ENCODE data around the gene NIPAL4. TPM values are rescaled to one million over a fixed set of nuclear protein-coding genes. Genes with fewer than 3 reads are reported as not detected.

NIPAL4 gene
- total RNA-seq, 1 experiment from 2014 or later, result not detected

GRCh38 chr5:157516626-157517325, 56.8 kb downstream of the NIPAL4 start:
- H3K4me1 ChIP-seq (ENCODE audit: insufficient read depth, low read length), result no peaks in the 10 kb centered on the region
- no peak overlapping the region for H2BK15ac ChIP-seq (ENCODE audit: low read depth, low read length)
- no CpG with 5 or more reads among the region's 5 CpGs for WGBS (ENCODE audit: extremely low coverage, insufficient read length, low lambda C conversion rate)
- no peak overlapping the region for H3K56ac ChIP-seq (ENCODE audit: insufficient read length, low read depth, low read length)
- H3K9ac ChIP-seq (ENCODE audit: extremely low read depth, insufficient read length, low read length), result no peak overlapping the region
- no peak overlapping the region for H3K4me2 ChIP-seq (ENCODE audit: insufficient read depth, insufficient read length, low read length)
- H2AK5ac ChIP-seq (ENCODE audit: insufficient read length, low read length), result no peak overlapping the region
- no peak overlapping the region for H2BK120ac ChIP-seq (ENCODE audit: low read depth, low read length, poor library complexity, severe bottlenecking)
- H3K4me1 Mint-ChIP-seq, result no peaks in the 10 kb centered on the region
- H3K36me3 Mint-ChIP-seq (ENCODE audit: insufficient read depth in 1 of 3, low read depth in 3 of 3), result peaks cover 0 to 6% (median 2%) of the 10 kb centered on the region in 3 experiments; a peak in 5 of 7 replicates
- H3K27me3 Mint-ChIP-seq (ENCODE audit: low read depth), result no peaks in the 10 kb centered on the region
- H3K4me3 Mint-ChIP-seq, result no peak overlapping the region
- H4K20me1 ChIP-seq (ENCODE audit: control insufficient read depth, insufficient read depth, insufficient read length), result no peaks in the 10 kb centered on the region
- H3K27ac Mint-ChIP-seq, result peak overlapping the region in 2 of 3 experiments; percentile 23 to 91; a peak in 3 of 7 replicates
- no peaks in the 10 kb centered on the region for H3K79me2 ChIP-seq (ENCODE audit: insufficient read depth, low read length)
- no peak overlapping the region for H4K91ac ChIP-seq (ENCODE audit: insufficient read length, low read depth, low read length)
- H2BK20ac ChIP-seq (ENCODE audit: low read depth, low read length, poor library complexity, severe bottlenecking), result no peak overlapping the region
- no peaks in the 10 kb centered on the region for H3K27me3 ChIP-seq (ENCODE audit: insufficient read depth, low read length)
- H3K14ac ChIP-seq (ENCODE audit: insufficient read depth, low read length), result no peak overlapping the region
- no peak overlapping the region for H3K4ac ChIP-seq (ENCODE audit: low read depth, low read length)
- TF ChIP-seq CTCF (conservative IDR thresholded peaks at IDR 0.05), result no peak
- DNase-seq, result no peak
- no peak overlapping the region for H4K5ac ChIP-seq (ENCODE audit: insufficient read length, low read depth, low read length)
- no peak overlapping the region for H4K8ac ChIP-seq (replicated peaks; ENCODE audit: insufficient read length, low read depth, low read length)
- no peak overlapping the region for H2BK5ac ChIP-seq (ENCODE audit: insufficient read length, low read length)
- no peak overlapping the region for H2AFZ ChIP-seq (ENCODE audit: low read length)
- H3K9me3 Mint-ChIP-seq, result no peaks in the 10 kb centered on the region
- no peak overlapping the region for H3K23ac ChIP-seq (ENCODE audit: insufficient read length, low read depth, low read length)
- no peaks in the 10 kb centered on the region for H3K79me1 ChIP-seq (ENCODE audit: insufficient read depth, low read depth, low read length, poor library complexity, severe bottlenecking)
- H3K18ac ChIP-seq (ENCODE audit: insufficient read length, low read depth, low read length), result no peak overlapping the region
- H2BK12ac ChIP-seq (ENCODE audit: insufficient read length, low read depth, low read length), result no peak overlapping the region
- H3K23me2 ChIP-seq (ENCODE audit: insufficient read length, low read depth, low read length, poor library complexity, severe bottlenecking), result no peaks in the 10 kb centered on the region
- H3K9me3 ChIP-seq (ENCODE audit: control insufficient read depth, low read depth, low read length), result no peaks in the 10 kb centered on the region
- no peak overlapping the region for H3T11ph ChIP-seq (ENCODE audit: low read length)
- no peak overlapping the region for H3K27ac ChIP-seq (ENCODE audit: insufficient read length, low read depth, low read length)
